GM13977 (cell line): ENCODE results near the gene WLS.
"Not testable (repeated sequence)": the region's sequence is repeated elsewhere in the genome, so short reads cannot be mapped to it uniquely, and the experiment has no call there.

Experiments
- DNase-seq: peaks from one replicate; pipeline ENCODE4 v3.0.0; 2012; ENCODE audit warnings: low spot score
- CTCF ChIP-seq: IDR thresholded peaks from 2 replicates; pipeline ENCODE4 v1.5.1; 2012; ENCODE audit warnings: mild to moderate bottlenecking, control low read depth; ENCODE audit not compliant: insufficient read depth; ENCODE audit errors: extremely low read depth, missing control alignments
- in situ Hi-C: fragments of 300-500 bp; cut with MboI; formaldehyde crosslinking; loops from one replicate; pipeline ENCODE4 v1.12.0; 2022; ENCODE audit warnings: low sequenced_read_pairs, low pct_unique_long_range_greater_than_20kb, mixed read lengths, inconsistent platforms; ENCODE audit not compliant: unreplicated experiment

The WLS gene

DNA sequence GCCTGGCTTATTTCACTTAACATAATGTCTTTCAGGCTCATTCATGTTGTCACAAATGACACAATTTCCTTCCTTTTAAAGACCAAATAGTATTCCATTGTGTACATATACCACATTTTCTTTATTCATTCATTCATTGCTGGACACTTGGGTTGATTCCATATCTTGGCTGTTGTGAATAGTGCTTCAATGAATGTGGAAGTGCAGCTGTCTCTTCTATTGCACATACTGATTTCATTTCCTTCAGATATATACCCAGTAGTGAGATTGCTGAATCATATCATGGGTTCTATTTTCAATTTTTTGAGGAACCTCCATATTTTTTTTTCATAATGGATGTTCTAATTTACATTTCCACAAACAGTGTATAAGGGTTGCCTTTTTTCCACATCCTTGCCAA, 38.6 kb upstream of the WLS start:
- no peak for DNase-seq
- no peak for TF ChIP-seq CTCF
- in situ Hi-C loops: no loop called here

GRCh38 chr1:68269637-68270430, 37.5 kb upstream of the WLS start:
- no peak for TF ChIP-seq CTCF
- in situ Hi-C loops: no loop called here
- no peak for DNase-seq

DNA sequence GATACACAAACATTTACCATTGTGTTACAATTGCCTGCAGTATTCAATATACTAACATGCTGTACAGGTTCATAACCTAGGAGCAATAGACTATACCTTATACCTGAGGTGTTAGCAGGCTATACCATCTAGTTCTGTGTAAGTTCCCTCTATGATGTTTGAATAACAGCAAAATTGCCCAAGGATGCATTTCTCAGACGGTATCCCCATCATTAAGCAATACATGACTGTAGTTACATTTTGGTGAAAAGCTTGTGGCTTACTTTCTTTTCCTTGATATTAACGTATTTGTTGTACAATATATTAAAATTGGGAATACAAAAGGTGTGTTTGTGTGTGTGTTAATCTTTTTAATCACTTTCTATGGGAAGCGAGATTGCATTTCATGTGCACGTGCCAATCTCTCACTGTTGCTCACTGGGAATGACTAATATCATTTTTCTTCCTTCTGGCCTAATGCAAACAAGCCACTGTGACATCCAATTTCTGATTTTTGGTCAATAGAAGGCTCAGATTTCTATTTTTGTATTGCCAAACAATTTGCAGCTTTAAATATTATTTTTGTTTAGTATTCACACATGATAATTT, 36.7 kb upstream of the WLS start:
- DNase-seq: no peak
- no peak for TF ChIP-seq CTCF
- in situ Hi-C loops: no loop called here

DNA sequence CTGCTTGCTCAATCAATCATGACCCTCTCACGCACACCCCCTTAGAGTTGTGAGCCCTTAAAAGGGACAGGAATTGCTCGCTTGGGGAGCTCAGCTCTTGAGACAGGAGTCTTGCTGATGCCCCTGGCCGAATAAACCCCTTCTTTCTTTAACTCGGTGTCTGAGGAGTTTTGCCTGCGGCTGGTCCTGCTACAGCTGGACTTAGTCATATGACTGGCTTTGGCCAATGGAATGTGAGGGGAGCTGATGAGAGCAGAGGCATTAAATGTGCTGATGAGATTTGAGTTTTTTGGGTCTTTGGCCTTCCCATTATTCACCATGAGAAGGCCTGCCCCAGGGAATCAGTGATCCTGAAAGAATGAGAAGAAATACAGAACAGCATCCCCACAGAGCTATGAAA, 24.5 kb upstream of the WLS start:
- in situ Hi-C loops, DNase-seq: not testable (repeated sequence)

GRCh38 chr1:68255301-68255700, 23.0 kb upstream of the WLS start:
- in situ Hi-C loops: no loop called here
- no peak for TF ChIP-seq CTCF
- no peak for DNase-seq

GRCh38 chr1:68254667-68255226, 22.4 kb upstream of the WLS start:
- in situ Hi-C loops: no loop called here
- TF ChIP-seq CTCF: no peak

DNA sequence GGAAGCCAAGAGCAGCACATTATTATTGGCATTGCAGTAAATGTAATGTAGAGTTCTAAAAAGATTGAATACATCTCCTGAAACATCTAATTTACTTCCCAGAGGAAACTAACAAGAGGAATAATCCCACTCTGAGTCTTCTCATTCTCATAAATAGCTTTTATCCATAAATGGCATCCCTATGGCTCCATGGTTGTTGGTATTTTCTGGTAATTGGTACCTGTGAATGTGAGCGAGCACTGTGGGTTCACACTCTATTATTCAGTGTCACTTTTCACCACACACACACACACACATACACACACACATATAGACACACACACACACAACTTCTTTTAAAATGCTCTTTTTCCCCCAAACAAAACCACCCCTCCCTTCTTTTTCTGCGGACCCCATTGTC, 4.7 kb upstream of the WLS start:
- no peak for TF ChIP-seq CTCF
- no peak for DNase-seq
- in situ Hi-C loops: no loop called here

More at GRCh38 chr1:68254667-68255226, 22.4 kb upstream of the WLS start:
- no peak for DNase-seq
